B cell (primary cell): ENCODE data around the gene KIR2DL4. TPM values are rescaled to one million over a fixed set of nuclear protein-coding genes. Genes with fewer than 3 reads are reported as not detected.
"Not testable (repeated sequence)": the region's sequence is repeated elsewhere in the genome, so short reads cannot be mapped to it uniquely, and the experiment has no call there.

Experiments
- ATAC-seq: fragments of 200-7000 bp; cut with Tn5 transposase; one replicate; pipeline ENCODE4 v1.10.0; 2021; ENCODE audit warnings: low read depth, mild to moderate bottlenecking, moderate number of reproducible peaks, moderate library complexity
- CTCF ChIA-PET: fragments of 350-600 bp; sonication (Branson Sonifier 250); formaldehyde crosslinking; loops from one replicate; lab custom pipeline; 2021; ENCODE audit warnings: antibody characterized with exemption, inconsistent platforms; lab: Charles Lee
- POLR2A ChIA-PET: fragments of 350-600 bp; sonication (Branson Sonifier 250); formaldehyde crosslinking; loops from one replicate; lab custom pipeline; 2021; ENCODE audit warnings: antibody characterized with exemption; lab: Charles Lee
- DNase-seq: peaks from one replicate; pipeline ENCODE4 v3.0.0; 2013
- H2AFZ ChIP-seq: 2 replicates; pipeline ENCODE4 v1.6.1; 2012; ENCODE audit warnings: mild to moderate bottlenecking, low read depth, low read length; ENCODE audit not compliant: insufficient read depth, poor library complexity, severe bottlenecking
- H3K27ac ChIP-seq, 2 donors: 1 replicate in 1 of 2; 2 replicates in 1 of 2; pipeline ENCODE4 v1.5.1; 2012 to 2013; ENCODE audit warnings: low read length in 2 of 2, mild to moderate bottlenecking in 2 of 2, moderate library complexity in 1 of 2
- H3K27me3 ChIP-seq, 4 experiments: fragments of 200-600 bp in 1 of 4; sonication (generic) in 1 of 4; replicated peaks in 1 of 4; 1 replicate in 2 of 4; 2 replicates in 2 of 4; pipeline versions ENCODE4 v1.6.1 to v1.7.0; 2013 to 2016; ENCODE audit warnings: low read length in 3 of 4, mild to moderate bottlenecking in 2 of 4, mixed read lengths in 1 of 4, moderate library complexity in 1 of 4; ENCODE audit not compliant: insufficient read depth in 4 of 4, control insufficient read depth in 3 of 4; ENCODE audit errors: control extremely low read depth in 1 of 4
- H3K36me3 ChIP-seq, 2 experiments: replicated peaks in 1 of 2; 1 replicate in 1 of 2; 2 replicates in 1 of 2; pipeline versions ENCODE4 v1.6.1 to v1.7.1; 2013; ENCODE audit warnings: low read length in 1 of 2; ENCODE audit not compliant: insufficient read depth in 2 of 2, control insufficient read depth in 1 of 2; ENCODE audit errors: control extremely low read depth in 1 of 2, extremely low read depth in 1 of 2
- H3K4me1 ChIP-seq, 2 donors: fragments of 200-600 bp in 1 of 2; sonication (generic) in 1 of 2; 1 replicate in 1 of 2; 2 replicates in 1 of 2; pipeline versions ENCODE4 v1.5.1 to v1.6.1; 2013 to 2017; ENCODE audit warnings: low read length in 2 of 2; ENCODE audit not compliant: control insufficient read depth in 2 of 2, insufficient read depth in 2 of 2
- H3K4me2 ChIP-seq: replicated peaks from 2 replicates; pipeline ENCODE3; 2012; ENCODE audit warnings: mild to moderate bottlenecking, low read depth, low read length; ENCODE audit not compliant: poor library complexity, severe bottlenecking
- H3K4me3 ChIP-seq, 5 experiments: fragments of 200-600 bp in 1 of 5; sonication (generic) in 1 of 5; 1 replicate in 3 of 5; 2 replicates in 2 of 5; pipeline versions ENCODE4 v1.5.1 to v1.7.0; 2011 to 2016; ENCODE audit warnings: low read length in 4 of 5, mild to moderate bottlenecking in 4 of 5, low read depth in 2 of 5, control low read depth in 1 of 5, moderate library complexity in 1 of 5; ENCODE audit not compliant: insufficient read depth in 1 of 5; ENCODE audit errors: control extremely low read depth in 1 of 5, extremely low read depth in 1 of 5
- H3K79me2 ChIP-seq: fragments of 200-600 bp; sonication (generic); one replicate; pipeline ENCODE4 v1.6.0; 2016; ENCODE audit warnings: low read length; ENCODE audit not compliant: control insufficient read depth, insufficient read depth
- H3K9ac ChIP-seq: fragments of 200-600 bp; sonication (generic); 2 replicates; pipeline ENCODE4 v1.6.1; 2017; ENCODE audit warnings: mild to moderate bottlenecking, low read length, moderate library complexity
- H3K9me3 ChIP-seq, 3 donors: one replicate each; pipeline versions ENCODE4 v1.6.1 to v1.7.1; 2013; ENCODE audit warnings: low read length in 2 of 3; ENCODE audit not compliant: control insufficient read depth in 2 of 3, insufficient read depth in 1 of 3; ENCODE audit errors: control extremely low read depth in 1 of 3
- H4K20me1 ChIP-seq: 2 replicates; pipeline ENCODE4 v1.6.0; 2012; ENCODE audit warnings: mild to moderate bottlenecking, low read length; ENCODE audit not compliant: insufficient read depth, control insufficient read depth, poor library complexity, severe bottlenecking
- H3K27ac Mint-ChIP-seq: one replicate; pipeline ENCODE4 v1.8.0; 2021; ENCODE audit warnings: mixed read lengths
- H3K27me3 Mint-ChIP-seq: one replicate; pipeline ENCODE4 v1.8.0; 2021; ENCODE audit warnings: mixed read lengths
- H3K4me1 Mint-ChIP-seq: one replicate; pipeline ENCODE4 v1.8.0; 2021; ENCODE audit warnings: mixed read lengths
- H3K4me3 Mint-ChIP-seq: one replicate; pipeline ENCODE4 v1.8.0; 2021; ENCODE audit warnings: mixed read lengths
- H3K9me3 Mint-ChIP-seq: one replicate; pipeline ENCODE4 v1.8.0; 2022; ENCODE audit warnings: mixed read lengths; ENCODE audit not compliant: insufficient read depth
- WGBS: methylation state at CpG from one replicate; pipeline ENCODE4 v1.1.5; 2013; ENCODE audit warnings: missing lambda C conversion rate; ENCODE audit not compliant: insufficient coverage; 5-methylcytosine and 5-hydroxymethylcytosine counted together
- intact Hi-C: fragments of 100-400 bp; cut with micrococcal nuclease; formaldehyde crosslinking; loops from one replicate; pipeline ENCODE4 v1.10.0; 2022
- polyA plus RNA-seq: library from polyadenylated mRNA; depleted of rRNA; stranded (reverse); fragments of >200 nt; gene quantifications from 2 replicates; pipeline ENCODE4 v1.2.3, GENCODE V29; 2012
- total RNA-seq, 2 donors: library from RNA; stranded (reverse); fragments of 120-200 nt in 1 of 2; gene quantifications; 1 replicate in 1 of 2; 2 replicates in 1 of 2; pipeline versions ENCODE4 v1.2.3 to v1.2.4, GENCODE V29; 2013 to 2022

KIR2DL4 gene
- total and polyA plus RNA-seq, 2 donors (not counting 1 experiment from before 2014, with no cell fraction given), result not detected

GRCh38 chr19:54786091-54786723 lies 17.2 kb upstream of the KIR2DL4 start:
- 90% methylated on average over 18 of the region's 24 CpGs for WGBS
- ATAC-seq, H3K4me3 Mint-ChIP-seq, H3K9me3 ChIP-seq, H3K4me3 ChIP-seq, H3K4me1 Mint-ChIP-seq, H3K4me2 ChIP-seq, CTCF ChIA-PET, H2AFZ ChIP-seq, H3K27ac ChIP-seq, H3K9me3 Mint-ChIP-seq, H3K27ac Mint-ChIP-seq, H4K20me1 ChIP-seq, H3K36me3 ChIP-seq, DNase-seq, H3K79me2 ChIP-seq, H3K27me3 ChIP-seq, H3K9ac ChIP-seq, intact Hi-C loops, H3K4me1 ChIP-seq, POLR2A ChIA-PET: not testable (repeated sequence)
- H3K27me3 Mint-ChIP-seq, result peaks cover 34% of the 10 kb centered on the region

- H3K27ac ChIP-seq, H3K27ac Mint-ChIP-seq, H3K27me3 ChIP-seq, ATAC-seq, H3K4me1 Mint-ChIP-seq, H2AFZ ChIP-seq, H3K4me3 ChIP-seq, H3K4me3 Mint-ChIP-seq, CTCF ChIA-PET, H4K20me1 ChIP-seq, H3K4me2 ChIP-seq, POLR2A ChIA-PET, H3K79me2 ChIP-seq, intact Hi-C loops, H3K9ac ChIP-seq, H3K9me3 ChIP-seq, H3K36me3 ChIP-seq, H3K9me3 Mint-ChIP-seq, H3K4me1 ChIP-seq, DNase-seq: not testable (repeated sequence)
- 89% methylated on average over 4 of the region's 6 CpGs for WGBS
- H3K27me3 Mint-ChIP-seq, result peaks cover 33% of the 10 kb centered on the region
Measured at GRCh38 chr19:54788154-54788553, 15.3 kb upstream of the KIR2DL4 start.
